Ovary (tissue), 3 donors: Measurements from ENCODE around the gene LYL1.

Experiments used
- POLR2A ChIP-seq: fragments of 450-650 bp; IDR thresholded peaks from one replicate; pipeline ENCODE4 v1.6.1; 2017; ENCODE audit warnings: antibody characterized with exemption, mild to moderate bottlenecking, moderate library complexity
- TF ChIP-seq, protein P1 (sequence below), 3 donors: fragments of 450-650 bp in 2 of 3; fragments of 200-600 bp in 1 of 3; IDR thresholded peaks; one replicate each; pipeline versions ENCODE4 v1.5.1 to v1.8.0; 2016 to 2022; ENCODE audit warnings: antibody characterized with exemption in 3 of 3, mild to moderate bottlenecking in 1 of 3
- donor health status: DM: no; HTN: no; CAD: no.

DNA sequence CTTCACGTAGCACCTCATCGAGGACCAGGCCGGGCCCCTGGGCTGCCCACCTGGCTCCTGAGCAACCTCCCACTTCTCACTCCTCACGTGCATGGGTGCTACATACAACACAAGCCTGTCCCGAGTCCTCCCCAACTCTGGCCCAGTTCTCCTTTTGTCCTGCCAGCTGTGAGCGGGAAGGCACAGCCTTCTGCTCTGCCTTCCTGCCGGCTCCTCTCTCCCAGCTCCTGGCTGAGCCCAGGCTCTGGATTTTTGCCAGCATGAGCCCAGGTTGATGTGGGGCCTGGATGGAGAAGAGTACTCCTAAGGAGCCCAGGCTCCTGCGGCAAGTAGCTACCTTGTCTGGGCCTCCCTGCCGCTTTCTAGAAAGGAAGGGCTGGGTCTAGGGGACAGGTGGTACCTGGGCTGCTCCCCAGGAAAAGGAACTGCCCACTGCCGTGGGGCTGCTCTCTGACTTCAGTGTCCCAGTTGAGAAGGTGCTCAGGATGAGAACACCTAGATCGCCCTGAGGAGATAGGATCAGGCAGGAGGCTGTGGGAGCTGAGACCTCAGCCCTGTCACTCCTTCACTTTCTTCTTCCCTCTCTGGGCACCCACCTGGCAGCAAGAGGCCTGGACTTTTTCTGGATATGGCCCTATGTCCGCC is 23.6 kb downstream of the LYL1 start:
- TF ChIP-seq, protein P1, sequence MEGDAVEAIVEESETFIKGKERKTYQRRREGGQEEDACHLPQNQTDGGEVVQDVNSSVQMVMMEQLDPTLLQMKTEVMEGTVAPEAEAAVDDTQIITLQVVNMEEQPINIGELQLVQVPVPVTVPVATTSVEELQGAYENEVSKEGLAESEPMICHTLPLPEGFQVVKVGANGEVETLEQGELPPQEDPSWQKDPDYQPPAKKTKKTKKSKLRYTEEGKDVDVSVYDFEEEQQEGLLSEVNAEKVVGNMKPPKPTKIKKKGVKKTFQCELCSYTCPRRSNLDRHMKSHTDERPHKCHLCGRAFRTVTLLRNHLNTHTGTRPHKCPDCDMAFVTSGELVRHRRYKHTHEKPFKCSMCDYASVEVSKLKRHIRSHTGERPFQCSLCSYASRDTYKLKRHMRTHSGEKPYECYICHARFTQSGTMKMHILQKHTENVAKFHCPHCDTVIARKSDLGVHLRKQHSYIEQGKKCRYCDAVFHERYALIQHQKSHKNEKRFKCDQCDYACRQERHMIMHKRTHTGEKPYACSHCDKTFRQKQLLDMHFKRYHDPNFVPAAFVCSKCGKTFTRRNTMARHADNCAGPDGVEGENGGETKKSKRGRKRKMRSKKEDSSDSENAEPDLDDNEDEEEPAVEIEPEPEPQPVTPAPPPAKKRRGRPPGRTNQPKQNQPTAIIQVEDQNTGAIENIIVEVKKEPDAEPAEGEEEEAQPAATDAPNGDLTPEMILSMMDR (IDR thresholded peaks at IDR 0.05) = no peak
- no peak for TF ChIP-seq POLR2A
